NCI-H446 treated with DMSO at 0.1 percent for 48 hours (cell line): ENCODE data around the gene SORCS2.

Source experiments
- DNase-seq: peaks from one replicate; lab custom pipeline; 2025; lab: John Stamatoyannopoulos, UW

SORCS2 gene

GRCh38 chr4:7734651-7735260, 542.4 kb downstream of the SORCS2 start:
- DNase-seq, result no peak

- DNase-seq, result no peak
These were observed 543.1 kb downstream of the SORCS2 start for GRCh38 chr4:7735395-7735794.

- DNase-seq, result no peak
These were observed 543.6 kb downstream of the SORCS2 start for GRCh38 chr4:7735961-7736360.

- no peak for DNase-seq
These were observed 544.3 kb downstream of the SORCS2 start for GRCh38 chr4:7736436-7737267.

GRCh38 chr4:7737268-7737645, 544.9 kb downstream of the SORCS2 start:
- no peak for DNase-seq

GRCh38 chr4:7737752-7738457, 545.6 kb downstream of the SORCS2 start:
- no peak for DNase-seq

GRCh38 chr4:7738458-7739076, 546.2 kb downstream of the SORCS2 start:
- DNase-seq, result no peak

- no peak for DNase-seq
These were observed 547.0 kb downstream of the SORCS2 start for GRCh38 chr4:7739077-7739917.

- DNase-seq, result no peak
These were observed 547.9 kb downstream of the SORCS2 start for GRCh38 chr4:7739918-7740865.

- no peak for DNase-seq
These were observed 548.7 kb downstream of the SORCS2 start for GRCh38 chr4:7740866-7741525.

- no peak for DNase-seq
These were observed 549.8 kb downstream of the SORCS2 start for GRCh38 chr4:7741946-7742806.

- DNase-seq, result no peak
These were observed 550.5 kb downstream of the SORCS2 start for GRCh38 chr4:7742807-7743280.

- no peak for DNase-seq
These were observed 551.9 kb downstream of the SORCS2 start for GRCh38 chr4:7744142-7744804.

GRCh38 chr4:7745301-7745885, 553.1 kb downstream of the SORCS2 start:
- no peak for DNase-seq

GRCh38 chr4:7746351-7747061, 554.2 kb downstream of the SORCS2 start:
- DNase-seq, result no peak

GRCh38 chr4:7747062-7747385, 554.7 kb downstream of the SORCS2 start:
- DNase-seq, result no peak

- DNase-seq, result no peak
These were observed 555.2 kb downstream of the SORCS2 start for GRCh38 chr4:7747566-7747965.
